ENCODE results near the gene DBI. TPM values are rescaled to one million over a fixed set of nuclear protein-coding genes. Genes with fewer than 3 reads are reported as not detected.
A peak's percentile ranks its signal among the peaks of the same experiment; 100 is the strongest.

DBI gene
- 100 to 1,000 TPM in 3 of 6 experiments, 10 to 100 TPM in 3; 76.6 to 139 (median 101) TPM for total RNA-seq (2021; fragmentation: NEBNext Ultra II Directional; extraction: Animal tissue kit (Norgen Biotek cat#: 25700))
- long read RNA-seq, transcript DBI-202 (4 exons, 637 nt), result major isoform, 104 of 107 reads
- long read RNA-seq, partial matches to known transcripts, result 3 of 107 reads
- long read RNA-seq, other reads (novel, unspliced or antisense), result 0 of 107 reads

DNA sequence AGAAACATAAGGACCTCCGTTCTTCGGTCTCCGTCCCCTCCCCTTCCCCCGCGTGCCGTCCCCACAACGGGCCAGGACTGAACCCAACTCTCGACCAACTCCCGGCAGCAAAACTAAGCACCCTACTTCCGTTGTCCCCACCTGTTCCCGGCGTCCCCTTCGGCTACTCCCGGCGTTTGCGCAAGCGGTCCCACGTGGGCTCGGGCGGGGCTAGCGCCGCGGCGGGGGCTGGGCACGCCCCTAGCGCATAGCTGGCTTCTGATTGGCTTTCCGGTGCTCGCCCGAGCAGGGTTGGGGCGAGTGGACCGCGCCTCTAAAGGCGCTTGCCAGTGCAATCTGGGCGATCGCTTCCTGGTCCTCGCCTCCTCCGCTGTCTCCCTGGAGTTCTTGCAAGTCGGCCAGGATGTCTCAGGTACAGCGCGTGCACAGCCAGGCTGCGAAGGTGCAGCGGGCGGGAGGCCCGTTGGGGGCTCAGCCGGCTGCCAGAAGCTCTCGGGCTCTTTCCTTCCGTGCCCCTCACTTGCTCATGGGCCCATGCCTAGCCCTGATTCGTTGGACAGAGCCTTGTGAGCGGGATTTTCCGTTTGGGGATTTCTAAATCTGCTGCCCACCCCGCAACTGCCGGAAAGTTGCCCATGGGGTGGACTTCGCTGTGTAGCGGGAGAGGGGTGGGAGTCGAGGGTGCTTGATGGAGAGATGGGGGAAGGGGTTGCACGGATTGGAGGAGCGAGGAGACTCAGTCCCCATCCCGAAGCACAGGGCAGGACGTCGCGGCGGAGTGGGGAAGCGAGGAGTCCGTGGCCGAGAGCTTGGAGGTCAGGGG, at the start of gene DBI, which contains the start of gene C2orf76:
Gene DBI (plus strand): TSS at position 329 of the 823 bp plus-strand sequence. CDS start 75 bp downstream, at position 404.
Gene C2orf76 (minus strand): TSS at position 186 of the 823 bp plus-strand sequence. CDS start 26,875 bp downstream, outside the sequence.
- DNase-seq, result peak; percentile 89
- Mint-ChIP-seq H3K9me3 (no peaks in the 10 kb centered on the region), H3K4me1 (ENCODE audit: low read depth) (peaks cover 28% of the 10 kb centered on the region), H3K4me3 (peak within 1 kb of the TSS; percentile 97), H3K27me3 (ENCODE audit: insufficient read depth) (no peaks in the 10 kb centered on the region; the same call in 1 of the 2 replicates), H3K27ac (peak within 1 kb of the TSS; percentile 80), H3K36me3 (ENCODE audit: low read depth) (peaks cover 30% of the 10 kb centered on the region)
- TF ChIP-seq, protein P1, sequence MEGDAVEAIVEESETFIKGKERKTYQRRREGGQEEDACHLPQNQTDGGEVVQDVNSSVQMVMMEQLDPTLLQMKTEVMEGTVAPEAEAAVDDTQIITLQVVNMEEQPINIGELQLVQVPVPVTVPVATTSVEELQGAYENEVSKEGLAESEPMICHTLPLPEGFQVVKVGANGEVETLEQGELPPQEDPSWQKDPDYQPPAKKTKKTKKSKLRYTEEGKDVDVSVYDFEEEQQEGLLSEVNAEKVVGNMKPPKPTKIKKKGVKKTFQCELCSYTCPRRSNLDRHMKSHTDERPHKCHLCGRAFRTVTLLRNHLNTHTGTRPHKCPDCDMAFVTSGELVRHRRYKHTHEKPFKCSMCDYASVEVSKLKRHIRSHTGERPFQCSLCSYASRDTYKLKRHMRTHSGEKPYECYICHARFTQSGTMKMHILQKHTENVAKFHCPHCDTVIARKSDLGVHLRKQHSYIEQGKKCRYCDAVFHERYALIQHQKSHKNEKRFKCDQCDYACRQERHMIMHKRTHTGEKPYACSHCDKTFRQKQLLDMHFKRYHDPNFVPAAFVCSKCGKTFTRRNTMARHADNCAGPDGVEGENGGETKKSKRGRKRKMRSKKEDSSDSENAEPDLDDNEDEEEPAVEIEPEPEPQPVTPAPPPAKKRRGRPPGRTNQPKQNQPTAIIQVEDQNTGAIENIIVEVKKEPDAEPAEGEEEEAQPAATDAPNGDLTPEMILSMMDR (IDR thresholded peaks at IDR 0.05), result no peak

DNA sequence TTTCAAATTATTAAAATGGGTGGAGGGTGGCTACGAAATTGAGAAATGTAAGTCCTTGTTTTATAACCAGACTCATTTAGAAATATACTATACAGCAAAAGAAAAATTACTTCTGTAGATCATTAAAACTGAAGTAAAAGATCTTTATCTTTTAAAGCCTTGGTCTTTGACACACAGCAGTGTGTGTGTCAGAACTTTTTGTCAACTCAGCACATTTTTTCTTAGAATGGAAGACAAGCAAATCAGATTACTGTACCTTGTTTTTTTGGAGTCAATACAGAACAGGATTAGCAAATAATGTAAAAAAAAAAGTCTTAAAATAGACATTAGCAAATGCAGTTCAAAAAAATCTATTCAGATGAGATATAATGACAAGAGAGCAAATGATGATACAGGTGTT, 49.2 kb upstream of the DBI start:
- H3K27me3 Mint-ChIP-seq (ENCODE audit: insufficient read depth), result no peaks in the 10 kb centered on the region
- peaks cover 16% of the 10 kb centered on the region for H3K4me1 Mint-ChIP-seq (ENCODE audit: low read depth)
- no peaks in the 10 kb centered on the region for H3K36me3 Mint-ChIP-seq (ENCODE audit: low read depth)
- DNase-seq, result no peak
- no peak overlapping the region for H3K27ac Mint-ChIP-seq
- TF ChIP-seq, protein P1 (IDR thresholded peaks at IDR 0.05), result no peak
- no peaks in the 10 kb centered on the region for H3K9me3 Mint-ChIP-seq
- H3K4me3 Mint-ChIP-seq, result no peak overlapping the region

DNA sequence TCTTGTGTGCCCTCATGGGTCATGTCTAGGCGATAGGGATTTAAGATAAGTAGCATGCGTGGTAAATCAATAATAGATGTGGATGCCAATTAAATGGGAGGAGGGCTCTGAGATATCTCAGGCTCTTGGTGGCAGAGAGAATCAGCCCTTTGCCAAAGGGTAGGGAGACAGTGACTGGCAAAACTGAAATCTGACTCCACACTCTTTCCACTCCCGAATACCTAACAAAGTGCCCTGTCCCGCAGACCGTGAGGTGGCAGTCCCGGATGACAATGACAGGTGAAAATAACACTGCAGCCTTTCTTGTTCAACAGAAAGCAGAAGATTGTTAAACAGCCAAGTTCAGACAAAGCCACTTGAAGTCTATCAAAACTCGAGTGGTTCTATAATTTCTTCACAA, 47.2 kb upstream of the DBI start:
- Mint-ChIP-seq H3K4me1 (ENCODE audit: low read depth) (peaks cover 14% of the 10 kb centered on the region), H3K27me3 (ENCODE audit: insufficient read depth) (no peaks in the 10 kb centered on the region), H3K4me3 (no peak overlapping the region), H3K27ac (no peak overlapping the region), H3K9me3 (no peaks in the 10 kb centered on the region), H3K36me3 (ENCODE audit: low read depth) (no peaks in the 10 kb centered on the region)
- TF ChIP-seq, protein P1 (IDR thresholded peaks at IDR 0.05), result no peak
- no peak for DNase-seq

DNA sequence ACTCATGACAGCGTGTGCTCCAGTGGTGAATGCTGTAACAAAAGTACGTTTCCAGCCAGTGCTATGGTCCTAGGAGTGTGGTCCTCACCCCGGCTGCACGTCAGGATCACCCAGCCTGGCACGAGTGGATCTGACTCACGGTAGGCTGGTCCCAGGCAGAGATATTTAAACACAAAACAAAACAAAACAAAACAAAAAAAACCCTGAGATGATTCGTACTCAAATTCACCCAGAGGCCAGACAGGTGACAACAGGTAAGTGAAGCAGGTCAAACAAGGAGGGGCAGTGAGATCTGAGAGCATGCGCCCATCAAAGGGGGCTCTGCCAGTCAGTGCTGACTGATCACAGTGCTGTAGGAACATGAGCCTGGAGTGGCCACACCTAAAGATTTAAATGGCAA, 43.3 kb upstream of the DBI start:
- no peak for DNase-seq
- Mint-ChIP-seq H3K9me3 (no peaks in the 10 kb centered on the region), H3K27me3 (ENCODE audit: insufficient read depth) (peaks cover 3% of the 10 kb centered on the region; the same call in 1 of the 2 replicates), H3K4me1 (ENCODE audit: low read depth) (no peaks in the 10 kb centered on the region), H3K27ac (no peak overlapping the region), H3K4me3 (no peak overlapping the region), H3K36me3 (ENCODE audit: low read depth) (no peaks in the 10 kb centered on the region)
- TF ChIP-seq, protein P1 (IDR thresholded peaks at IDR 0.05), result no peak

DNA sequence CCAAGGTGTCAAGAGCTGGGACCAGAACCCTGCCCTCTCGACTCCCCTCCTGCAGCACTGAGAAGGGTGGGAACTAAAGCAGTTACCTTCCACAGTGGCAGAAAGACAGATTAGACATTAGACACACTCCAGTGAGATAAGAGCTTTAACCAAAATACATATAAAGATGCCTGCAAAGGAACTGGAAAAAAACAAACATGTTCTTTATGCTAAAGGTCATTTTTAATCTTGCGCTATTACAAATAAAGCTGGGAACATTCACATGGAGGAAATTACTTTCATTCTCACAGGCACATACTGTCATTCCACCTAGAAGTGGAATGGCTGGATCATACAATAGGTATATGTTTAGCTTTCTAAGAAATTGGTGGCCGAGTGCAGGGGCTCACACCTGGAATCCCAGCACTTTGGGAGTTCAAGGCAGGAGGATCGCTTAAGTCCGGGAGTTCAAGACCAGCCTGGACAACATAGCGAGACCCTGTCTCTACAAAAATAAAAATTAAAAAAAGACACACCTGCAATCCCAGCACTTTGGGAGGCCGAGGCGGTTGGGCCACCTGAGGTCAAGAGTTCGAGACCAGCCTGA, 42.0 kb upstream of the DBI start:
- Mint-ChIP-seq H3K27me3 (ENCODE audit: insufficient read depth) (peaks cover 3% of the 10 kb centered on the region; the same call in 1 of the 2 replicates), H3K4me3 (no peak overlapping the region), H3K27ac (no peak overlapping the region), H3K9me3 (no peaks in the 10 kb centered on the region), H3K36me3 (ENCODE audit: low read depth) (no peaks in the 10 kb centered on the region), H3K4me1 (ENCODE audit: low read depth) (no peaks in the 10 kb centered on the region)
- TF ChIP-seq, protein P1 (IDR thresholded peaks at IDR 0.05), result no peak
- no peak for DNase-seq

Data from HFFc6 (cell line).